A549 (cell line): ENCODE data around the gene RFWD3. TPM values are rescaled to one million over a fixed set of nuclear protein-coding genes. Genes with fewer than 3 reads are reported as not detected.

Experiments
- ATAC-seq, 2 experiments: fragments of 200-7000 bp in 1 of 2; fragments of >200 bp in 1 of 2; cut with Nextera tagmentation in 1 of 2; cut with Tn5 transposase in 1 of 2; 3 replicates each; pipeline versions ENCODE4 v1.8.0 to v1.9.1; 2018 to 2020; ENCODE audit warnings: mild to moderate bottlenecking in 1 of 2, moderate library complexity in 1 of 2
- CTCF ChIA-PET: fragments of 300-600 bp; sonication (Branson Sonifier 250); formaldehyde crosslinking; extraction: SDS; loops from one replicate; lab custom pipeline; 2021; ENCODE audit warnings: antibody characterized with exemption, inconsistent platforms; lab: Yijun Ruan, JAX
- POLR2A ChIA-PET: fragments of 350-600 bp; formaldehyde crosslinking; extraction: SDS; loops from one replicate; lab custom pipeline; 2021; ENCODE audit warnings: antibody characterized with exemption, inconsistent platforms; lab: Yijun Ruan, JAX
- DNase-seq, 2 experiments: peaks; one replicate each; pipeline versions ENCODE4 v3.0.0 to v3.0.0-alpha.2; 2011 to 2016; ENCODE audit warnings: low read depth in 1 of 2, low spot score in 1 of 2
- FAIRE-seq: peaks from 2 replicates; lab custom pipeline; 2011; peaks lifted over from hg19 to GRCh38; lab: Jason Lieb, UNC
- H3K27ac ChIP-seq, 2 experiments: fragments of >200 bp; sonication (Bioruptor Twin); formaldehyde crosslinking; 3 replicates each; pipeline ENCODE4 v1.5.1; 2016 to 2017
- H3K4me1 ChIP-seq: fragments of >200 bp; sonication (Bioruptor Twin); formaldehyde crosslinking; 3 replicates; pipeline ENCODE4 v1.6.1; 2016
- H3K4me2 ChIP-seq: fragments of >200 bp; sonication (Bioruptor Twin); formaldehyde crosslinking; 3 replicates; pipeline ENCODE4 v1.6.1; 2016
- H3K4me3 ChIP-seq: fragments of >200 bp; sonication (Bioruptor Twin); formaldehyde crosslinking; 3 replicates; pipeline ENCODE4 v1.5.1; 2016
- H3K9me3 ChIP-seq: fragments of >200 bp; sonication (Bioruptor Twin); formaldehyde crosslinking; 3 replicates; pipeline ENCODE4 v1.6.1; 2016
- BCL3 ChIP-seq: fragments of >200 bp; sonication (Bioruptor Twin); formaldehyde crosslinking; IDR thresholded peaks from 3 replicates; pipeline ENCODE4 v1.6.1; 2016
- CBX2 ChIP-seq: fragments of 200-600 bp; sonication (generic); IDR thresholded peaks from 2 replicates; pipeline ENCODE4 v1.6.1; 2016; ENCODE audit warnings: low read depth, mild to moderate bottlenecking, borderline replicate concordance
- CHD2 ChIP-seq: fragments of 150-350 bp; IDR thresholded peaks from 2 replicates; pipeline ENCODE4 v1.6.1; 2014; ENCODE audit warnings: low read length; ENCODE audit not compliant: partially characterized antibody
- EHF ChIP-seq: fragments of 250-450 bp; sonication (Bioruptor Pico); IDR thresholded peaks from 2 replicates; pipeline ENCODE4 v1.5.0; 2020; ENCODE audit warnings: mild to moderate bottlenecking
- EP300 ChIP-seq, 2 experiments: fragments of >200 bp; sonication (Bioruptor Twin); formaldehyde crosslinking; IDR thresholded peaks; 2 replicates in 1 of 2; 3 replicates in 1 of 2; pipeline ENCODE4 v1.6.1; 2016 to 2017
- HDAC2 ChIP-seq: fragments of 200-600 bp; sonication (generic); IDR thresholded peaks from 2 replicates; pipeline ENCODE4 v1.6.1; 2016
- HEYL ChIP-seq: fragments of 250-450 bp; sonication (Bioruptor Pico); IDR thresholded peaks from 2 replicates; pipeline ENCODE4 v1.8.0; 2021; ENCODE audit warnings: mild to moderate bottlenecking, moderate library complexity
- HMGXB4 ChIP-seq: fragments of 250-450 bp; sonication (Bioruptor Pico); IDR thresholded peaks from 2 replicates; pipeline ENCODE4 v1.5.0; 2021; ENCODE audit warnings: mild to moderate bottlenecking, moderate library complexity, borderline replicate concordance
- KDM1A ChIP-seq: fragments of 200-600 bp; sonication (generic); IDR thresholded peaks from 2 replicates; pipeline ENCODE4 v1.6.1; 2016; ENCODE audit warnings: low read depth, mild to moderate bottlenecking
- POLR2A ChIP-seq: IDR thresholded peaks from 2 replicates; pipeline ENCODE4 v1.6.1; 2012; ENCODE audit warnings: mild to moderate bottlenecking, low read length
- POLR2AphosphoS2 ChIP-seq: conservative IDR thresholded peaks from 2 replicates; pipeline ENCODE4 v1.6.1; 2012; ENCODE audit warnings: low read length, improper control_type of control experiment, inconsistent platforms
- RFX5 ChIP-seq: fragments of 450-650 bp; IDR thresholded peaks from 2 replicates; pipeline ENCODE4 v1.7.1; 2014; ENCODE audit warnings: antibody characterized with exemption, mild to moderate bottlenecking, moderate library complexity
- RNF2 ChIP-seq: fragments of 200-600 bp; sonication (generic); IDR thresholded peaks from 2 replicates; pipeline ENCODE4 v1.6.1; 2016; ENCODE audit warnings: low read depth, mild to moderate bottlenecking, antibody characterized with exemption, moderate library complexity, borderline replicate concordance
- SREBF2 ChIP-seq: fragments of 450-650 bp; IDR thresholded peaks from 2 replicates; pipeline ENCODE4 v1.6.1; 2014; ENCODE audit warnings: mild to moderate bottlenecking, moderate library complexity
- TFCP2L1 ChIP-seq: fragments of 250-450 bp; sonication (Bioruptor Pico); IDR thresholded peaks from 2 replicates; pipeline ENCODE4 v1.5.0; 2021; ENCODE audit warnings: mild to moderate bottlenecking
- TP53 ChIP-seq: fragments of 250-450 bp; sonication (Bioruptor Pico); IDR thresholded peaks from 2 replicates; pipeline ENCODE4 v1.5.0; 2021; ENCODE audit warnings: mild to moderate bottlenecking, moderate library complexity
- WGBS: methylation state at CpG from one replicate; pipeline ENCODE4 v1.1.6; 2017; ENCODE audit errors: missing lambda C conversion rate; 5-methylcytosine and 5-hydroxymethylcytosine counted together
- polyA plus RNA-seq, 4 experiments: library from polyadenylated mRNA; depleted of rRNA in 3 of 4; stranded (reverse); fragments of >200 nt; fragmentation: RNase III in 1 of 4; extraction: RNeasy Plus Mini Kit Qiagen cat#74134 plus additional on column Dnase treatment in 1 of 4; gene quantifications; 2 replicates in 3 of 4; 3 replicates in 1 of 4; pipeline ENCODE4 v1.2.3, GENCODE V29; 2011 to 2017
- TF ChIP-seq, protein P1 (sequence below): IDR thresholded peaks from 2 replicates; pipeline ENCODE4 v1.6.1; 2012
- TF ChIP-seq, protein P2 (sequence below): fragments of 200-600 bp; sonication (generic); IDR thresholded peaks from 2 replicates; pipeline ENCODE4 v1.6.1; 2016; ENCODE audit warnings: antibody characterized with exemption, mild to moderate bottlenecking, moderate library complexity
- TF ChIP-seq, protein P3 (sequence below): fragments of 250-450 bp; sonication (Bioruptor Pico); IDR thresholded peaks from 2 replicates; pipeline ENCODE4 v1.5.0; 2020; ENCODE audit warnings: low read depth, mild to moderate bottlenecking, moderate library complexity
- TF ChIP-seq, protein P4 (sequence below): fragments of 150-350 bp; IDR thresholded peaks from 2 replicates; pipeline ENCODE4 v1.6.1; 2014; ENCODE audit warnings: low read depth, mild to moderate bottlenecking, low read length

RFWD3 gene
- polyA plus RNA-seq, 2 of the 4 experiments (the other 2 are of a cell fraction): 36.1 to 50.6 TPM

GRCh38 chr16:74666010-74666421, 661 bp downstream of the RFWD3 start:
- TF ChIP-seq RFX5 (no peak), HDAC2 (no peak), TFCP2L1 (CRISPR knock-in tag) (no peak), HMGXB4 (CRISPR knock-in tag) (no peak), EP300 (IDR thresholded peaks at IDR 0.05) (no peak), CBX2 (no peak), POLR2AphosphoS2 (no peak), HEYL (CRISPR knock-in tag) (no peak), TP53 (CRISPR knock-in tag) (no peak), KDM1A (no peak), SREBF2 (no peak), BCL3 (no peak), POLR2A (no peak), EHF (CRISPR knock-in tag) (no peak), CHD2 (no peak)
- TF ChIP-seq, protein P1, sequence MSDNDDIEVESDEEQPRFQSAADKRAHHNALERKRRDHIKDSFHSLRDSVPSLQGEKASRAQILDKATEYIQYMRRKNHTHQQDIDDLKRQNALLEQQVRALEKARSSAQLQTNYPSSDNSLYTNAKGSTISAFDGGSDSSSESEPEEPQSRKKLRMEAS: no peak
- TF ChIP-seq, protein P2, sequence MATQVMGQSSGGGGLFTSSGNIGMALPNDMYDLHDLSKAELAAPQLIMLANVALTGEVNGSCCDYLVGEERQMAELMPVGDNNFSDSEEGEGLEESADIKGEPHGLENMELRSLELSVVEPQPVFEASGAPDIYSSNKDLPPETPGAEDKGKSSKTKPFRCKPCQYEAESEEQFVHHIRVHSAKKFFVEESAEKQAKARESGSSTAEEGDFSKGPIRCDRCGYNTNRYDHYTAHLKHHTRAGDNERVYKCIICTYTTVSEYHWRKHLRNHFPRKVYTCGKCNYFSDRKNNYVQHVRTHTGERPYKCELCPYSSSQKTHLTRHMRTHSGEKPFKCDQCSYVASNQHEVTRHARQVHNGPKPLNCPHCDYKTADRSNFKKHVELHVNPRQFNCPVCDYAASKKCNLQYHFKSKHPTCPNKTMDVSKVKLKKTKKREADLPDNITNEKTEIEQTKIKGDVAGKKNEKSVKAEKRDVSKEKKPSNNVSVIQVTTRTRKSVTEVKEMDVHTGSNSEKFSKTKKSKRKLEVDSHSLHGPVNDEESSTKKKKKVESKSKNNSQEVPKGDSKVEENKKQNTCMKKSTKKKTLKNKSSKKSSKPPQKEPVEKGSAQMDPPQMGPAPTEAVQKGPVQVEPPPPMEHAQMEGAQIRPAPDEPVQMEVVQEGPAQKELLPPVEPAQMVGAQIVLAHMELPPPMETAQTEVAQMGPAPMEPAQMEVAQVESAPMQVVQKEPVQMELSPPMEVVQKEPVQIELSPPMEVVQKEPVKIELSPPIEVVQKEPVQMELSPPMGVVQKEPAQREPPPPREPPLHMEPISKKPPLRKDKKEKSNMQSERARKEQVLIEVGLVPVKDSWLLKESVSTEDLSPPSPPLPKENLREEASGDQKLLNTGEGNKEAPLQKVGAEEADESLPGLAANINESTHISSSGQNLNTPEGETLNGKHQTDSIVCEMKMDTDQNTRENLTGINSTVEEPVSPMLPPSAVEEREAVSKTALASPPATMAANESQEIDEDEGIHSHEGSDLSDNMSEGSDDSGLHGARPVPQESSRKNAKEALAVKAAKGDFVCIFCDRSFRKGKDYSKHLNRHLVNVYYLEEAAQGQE: no peak
- TF ChIP-seq, protein P3, sequence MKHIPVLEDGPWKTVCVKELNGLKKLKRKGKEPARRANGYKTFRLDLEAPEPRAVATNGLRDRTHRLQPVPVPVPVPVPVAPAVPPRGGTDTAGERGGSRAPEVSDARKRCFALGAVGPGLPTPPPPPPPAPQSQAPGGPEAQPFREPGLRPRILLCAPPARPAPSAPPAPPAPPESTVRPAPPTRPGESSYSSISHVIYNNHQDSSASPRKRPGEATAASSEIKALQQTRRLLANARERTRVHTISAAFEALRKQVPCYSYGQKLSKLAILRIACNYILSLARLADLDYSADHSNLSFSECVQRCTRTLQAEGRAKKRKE: no peak
- TF ChIP-seq, protein P4, sequence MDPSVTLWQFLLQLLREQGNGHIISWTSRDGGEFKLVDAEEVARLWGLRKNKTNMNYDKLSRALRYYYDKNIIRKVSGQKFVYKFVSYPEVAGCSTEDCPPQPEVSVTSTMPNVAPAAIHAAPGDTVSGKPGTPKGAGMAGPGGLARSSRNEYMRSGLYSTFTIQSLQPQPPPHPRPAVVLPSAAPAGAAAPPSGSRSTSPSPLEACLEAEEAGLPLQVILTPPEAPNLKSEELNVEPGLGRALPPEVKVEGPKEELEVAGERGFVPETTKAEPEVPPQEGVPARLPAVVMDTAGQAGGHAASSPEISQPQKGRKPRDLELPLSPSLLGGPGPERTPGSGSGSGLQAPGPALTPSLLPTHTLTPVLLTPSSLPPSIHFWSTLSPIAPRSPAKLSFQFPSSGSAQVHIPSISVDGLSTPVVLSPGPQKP: no peak
- peaks cover 12% of the 10 kb centered on the region; the same call in 1 of the 3 replicates for H3K4me1 ChIP-seq
- ChIA-PET POLR2A (interaction anchor here (0.6 to 1.6 kb wide), 5 partner anchors 9 to 319 kb away, joined by 3 to 18 read pairs (median 7); partner anchors contain the start of genes GLG1 and WDR59), CTCF (interaction anchor here (1.7 to 1.9 kb wide), 2 partner anchors 14 to 197 kb away, joined by 5 to 8 read pairs; no protein-coding TSS in a partner anchor)
- H3K4me3 ChIP-seq: peak overlapping the region; percentile 91
- H3K4me2 ChIP-seq: peak overlapping the region; percentile 85
- H3K9me3 ChIP-seq: no peaks in the 10 kb centered on the region
- ATAC-seq (no peak), FAIRE-seq (no peak), DNase-seq (no peak)
- WGBS: 3% methylated on average over 8 of the region's 8 CpGs
- H3K27ac ChIP-seq: peak overlapping the region; percentile 88 to 93

- TF ChIP-seq, protein P2: no peak
- TF ChIP-seq KDM1A: no peak
- TF ChIP-seq HDAC2: no peak
- no peak for TF ChIP-seq CBX2
- TF ChIP-seq RNF2: no peak
- no peak for TF ChIP-seq HMGXB4 (CRISPR knock-in tag)
- no peak for TF ChIP-seq POLR2AphosphoS2
- TF ChIP-seq, all 56 proteins: peak for 0
- CTCF ChIA-PET: no interaction called here
- POLR2A ChIA-PET: no interaction called here
- H3K4me1 ChIP-seq: peaks cover 8% of the 10 kb centered on the region; the same call in 1 of the 3 replicates
- no peaks in the 10 kb centered on the region for H3K9me3 ChIP-seq
- H3K27ac ChIP-seq: no peak overlapping the region
- DNase-seq (no peak), FAIRE-seq (no peak), ATAC-seq (no peak)
- no peak overlapping the region for H3K4me2 ChIP-seq
- H3K4me3 ChIP-seq: no peak overlapping the region
- 88% methylated on average over 5 of the region's 5 CpGs for WGBS
Measured at GRCh38 chr16:74661064-74661463, 5.6 kb downstream of the RFWD3 start.
